ENCODE results near the gene MIOX.

GRCh38 chr22:50507421-50507990, 20.8 kb downstream of the MIOX start, which contains the start of gene LMF2:
- no peak for TF ChIP-seq RCOR1 (conservative IDR thresholded peaks at IDR 0.05; ENCODE audit: low read depth, low read length)
- TF ChIP-seq RBBP5 (conservative IDR thresholded peaks at IDR 0.05), result no peak
- no peak for TF ChIP-seq NFXL1 (IDR thresholded peaks at IDR 0.05; ENCODE audit: borderline replicate concordance)
- no peak for TF ChIP-seq PAX5 (IDR thresholded peaks at IDR 0.05; ENCODE audit: borderline replicate concordance, low read depth, low read length)
- no peak for TF ChIP-seq USF2 (IDR thresholded peaks at IDR 0.05; ENCODE audit: borderline replicate concordance, low read depth, low read length)
- no peak for TF ChIP-seq SREBF2 (IDR thresholded peaks at IDR 0.05; ENCODE audit: low read length)
- TF ChIP-seq SPI1 (IDR thresholded peaks at IDR 0.05; ENCODE audit: borderline replicate concordance, insufficient read depth, low read depth, low read length), result no peak
- no peak for TF ChIP-seq FOS (IDR thresholded peaks at IDR 0.05; ENCODE audit: borderline replicate concordance, extremely low read depth, insufficient read length)
- TF ChIP-seq NFYB (IDR thresholded peaks at IDR 0.05; ENCODE audit: insufficient read depth, low read depth, low read length), result no peak
- TF ChIP-seq, protein P1, sequence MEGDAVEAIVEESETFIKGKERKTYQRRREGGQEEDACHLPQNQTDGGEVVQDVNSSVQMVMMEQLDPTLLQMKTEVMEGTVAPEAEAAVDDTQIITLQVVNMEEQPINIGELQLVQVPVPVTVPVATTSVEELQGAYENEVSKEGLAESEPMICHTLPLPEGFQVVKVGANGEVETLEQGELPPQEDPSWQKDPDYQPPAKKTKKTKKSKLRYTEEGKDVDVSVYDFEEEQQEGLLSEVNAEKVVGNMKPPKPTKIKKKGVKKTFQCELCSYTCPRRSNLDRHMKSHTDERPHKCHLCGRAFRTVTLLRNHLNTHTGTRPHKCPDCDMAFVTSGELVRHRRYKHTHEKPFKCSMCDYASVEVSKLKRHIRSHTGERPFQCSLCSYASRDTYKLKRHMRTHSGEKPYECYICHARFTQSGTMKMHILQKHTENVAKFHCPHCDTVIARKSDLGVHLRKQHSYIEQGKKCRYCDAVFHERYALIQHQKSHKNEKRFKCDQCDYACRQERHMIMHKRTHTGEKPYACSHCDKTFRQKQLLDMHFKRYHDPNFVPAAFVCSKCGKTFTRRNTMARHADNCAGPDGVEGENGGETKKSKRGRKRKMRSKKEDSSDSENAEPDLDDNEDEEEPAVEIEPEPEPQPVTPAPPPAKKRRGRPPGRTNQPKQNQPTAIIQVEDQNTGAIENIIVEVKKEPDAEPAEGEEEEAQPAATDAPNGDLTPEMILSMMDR (IDR thresholded peaks at IDR 0.05 in 2 of 3, conservative IDR thresholded peaks at IDR 0.05 in 1 of 3; ENCODE audit: control insufficient read depth in 2 of 3, extremely low read depth in 1 of 3, insufficient read depth in 1 of 3, low read depth in 3 of 3, low read length in 3 of 3), result no peak
